ENCODE measurements around the gene TSGA10IP.

DNA sequence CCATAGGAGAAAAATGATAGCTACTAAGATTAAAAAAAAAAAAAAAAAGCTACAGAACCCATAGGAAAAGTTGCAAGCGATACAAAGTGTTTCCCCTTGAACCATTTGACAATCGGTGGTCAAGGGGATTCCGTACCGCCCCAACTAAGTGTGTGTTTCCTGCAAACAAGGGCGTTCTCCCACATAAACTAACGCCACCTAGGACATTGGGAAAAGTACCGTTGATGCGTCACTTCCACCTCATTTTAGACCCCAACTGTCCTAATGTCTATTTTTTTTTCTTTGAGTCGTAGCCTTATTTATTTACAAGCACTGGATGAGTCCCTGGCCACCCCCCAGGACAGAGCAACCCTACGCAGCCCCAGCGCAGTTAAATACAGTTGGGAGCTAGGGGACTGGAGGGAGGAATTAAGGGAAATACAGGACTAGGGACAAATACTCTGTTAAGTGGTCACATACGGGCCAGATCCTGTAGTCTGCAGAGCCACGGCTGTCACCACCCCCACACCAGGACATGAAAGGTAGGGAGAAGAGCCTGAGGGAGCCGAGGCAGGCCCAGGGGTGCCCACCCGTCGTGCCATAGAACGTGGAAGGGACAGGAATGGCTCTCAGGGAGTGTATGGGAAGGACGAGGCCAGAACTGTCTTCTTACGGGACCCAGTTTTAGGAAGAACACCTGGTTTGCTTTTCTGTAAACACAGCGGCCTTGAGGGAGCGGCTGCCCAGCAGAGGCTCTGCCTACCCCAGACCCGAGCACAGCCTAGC lies 37.7 kb downstream of the TSGA10IP start:
- TF ChIP-seq, protein P1, sequence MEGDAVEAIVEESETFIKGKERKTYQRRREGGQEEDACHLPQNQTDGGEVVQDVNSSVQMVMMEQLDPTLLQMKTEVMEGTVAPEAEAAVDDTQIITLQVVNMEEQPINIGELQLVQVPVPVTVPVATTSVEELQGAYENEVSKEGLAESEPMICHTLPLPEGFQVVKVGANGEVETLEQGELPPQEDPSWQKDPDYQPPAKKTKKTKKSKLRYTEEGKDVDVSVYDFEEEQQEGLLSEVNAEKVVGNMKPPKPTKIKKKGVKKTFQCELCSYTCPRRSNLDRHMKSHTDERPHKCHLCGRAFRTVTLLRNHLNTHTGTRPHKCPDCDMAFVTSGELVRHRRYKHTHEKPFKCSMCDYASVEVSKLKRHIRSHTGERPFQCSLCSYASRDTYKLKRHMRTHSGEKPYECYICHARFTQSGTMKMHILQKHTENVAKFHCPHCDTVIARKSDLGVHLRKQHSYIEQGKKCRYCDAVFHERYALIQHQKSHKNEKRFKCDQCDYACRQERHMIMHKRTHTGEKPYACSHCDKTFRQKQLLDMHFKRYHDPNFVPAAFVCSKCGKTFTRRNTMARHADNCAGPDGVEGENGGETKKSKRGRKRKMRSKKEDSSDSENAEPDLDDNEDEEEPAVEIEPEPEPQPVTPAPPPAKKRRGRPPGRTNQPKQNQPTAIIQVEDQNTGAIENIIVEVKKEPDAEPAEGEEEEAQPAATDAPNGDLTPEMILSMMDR (IDR thresholded peaks at IDR 0.05): no peak
- no peak for TF ChIP-seq POLR2A (IDR thresholded peaks at IDR 0.05)
